ENCODE measurements around the gene SASH1.

Gene SASH1

GRCh38 chr6:148406579-148407371 is 64.1 kb downstream of the SASH1 start:
- no peak for DNase-seq

- DNase-seq: no peak
Measured at GRCh38 chr6:148407372-148407771, 64.7 kb downstream of the SASH1 start.

DNA sequence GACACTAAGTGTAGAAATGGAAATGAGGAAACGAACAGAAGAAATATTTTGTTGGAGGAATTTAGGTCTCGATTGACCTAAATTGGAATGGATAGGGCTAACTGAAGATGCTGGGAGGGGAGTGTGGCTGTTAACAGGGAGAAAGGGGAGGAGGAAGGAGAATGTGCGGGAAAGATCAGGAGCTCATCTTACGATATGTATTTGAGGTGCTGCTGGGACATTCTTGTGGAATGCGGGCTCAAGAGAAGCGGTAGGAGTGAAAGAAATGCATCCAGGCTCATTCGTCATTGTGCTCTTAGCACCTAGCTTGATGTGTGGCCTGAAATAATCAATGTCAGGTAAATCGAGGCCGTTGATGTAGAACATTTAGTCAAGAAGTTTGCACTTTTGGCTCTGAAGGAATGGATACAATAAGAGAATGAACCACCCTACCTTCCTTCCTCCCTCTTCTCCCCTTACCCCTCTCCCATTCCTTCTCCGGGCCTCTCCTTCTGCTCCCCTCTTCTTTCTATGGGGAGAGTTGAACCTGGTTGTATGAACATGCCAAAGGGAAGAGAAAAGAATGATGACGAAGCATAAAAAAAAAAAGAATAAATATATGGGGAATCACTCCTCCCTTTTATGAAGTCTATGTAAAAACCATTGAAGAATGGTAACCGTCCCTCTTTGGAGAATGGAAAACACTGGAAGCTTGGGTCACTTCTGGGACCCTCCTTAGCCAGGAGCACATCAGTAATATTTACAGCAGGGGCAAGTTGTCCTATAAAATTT is 70.9 kb downstream of the SASH1 start:
- no peak for DNase-seq

DNA sequence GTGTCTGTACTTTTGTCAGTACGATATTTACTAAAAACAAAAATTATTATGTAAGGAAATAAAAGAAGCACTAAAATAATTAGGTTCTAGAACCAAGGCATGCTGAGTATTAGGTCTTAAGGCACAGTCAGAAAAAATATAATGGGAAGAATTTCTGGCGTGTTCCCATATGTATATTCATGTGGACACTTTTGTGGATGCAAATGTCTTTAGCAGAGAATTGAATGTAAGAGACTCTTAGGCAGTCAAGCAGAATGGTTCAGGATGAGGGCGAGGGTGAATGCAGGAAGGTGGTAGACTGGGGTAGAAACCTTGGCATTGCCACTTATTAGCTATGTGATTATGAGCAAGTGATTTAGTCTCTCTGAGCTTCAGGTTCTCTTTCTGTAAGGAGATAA is 71.5 kb downstream of the SASH1 start:
- DNase-seq: no peak

DNA sequence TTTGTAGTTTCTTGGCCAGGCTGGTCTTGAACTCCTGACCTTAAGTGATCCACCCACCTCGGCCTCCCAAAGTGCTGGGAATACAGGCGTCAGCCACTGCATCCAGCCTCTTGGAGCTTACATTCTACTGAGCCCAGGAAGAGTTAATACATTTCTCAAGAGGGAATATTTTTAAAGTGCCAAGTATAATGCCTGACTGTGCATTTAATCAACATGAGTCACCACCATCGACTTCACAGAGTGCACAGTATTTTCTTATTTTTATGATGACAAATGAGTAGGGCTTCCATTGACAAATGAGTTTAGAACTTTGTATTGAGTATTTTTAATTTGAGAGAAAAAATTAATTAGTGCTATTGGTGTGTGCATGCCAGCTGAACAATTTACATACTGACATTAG is 72.2 kb downstream of the SASH1 start:
- DNase-seq: no peak

DNA sequence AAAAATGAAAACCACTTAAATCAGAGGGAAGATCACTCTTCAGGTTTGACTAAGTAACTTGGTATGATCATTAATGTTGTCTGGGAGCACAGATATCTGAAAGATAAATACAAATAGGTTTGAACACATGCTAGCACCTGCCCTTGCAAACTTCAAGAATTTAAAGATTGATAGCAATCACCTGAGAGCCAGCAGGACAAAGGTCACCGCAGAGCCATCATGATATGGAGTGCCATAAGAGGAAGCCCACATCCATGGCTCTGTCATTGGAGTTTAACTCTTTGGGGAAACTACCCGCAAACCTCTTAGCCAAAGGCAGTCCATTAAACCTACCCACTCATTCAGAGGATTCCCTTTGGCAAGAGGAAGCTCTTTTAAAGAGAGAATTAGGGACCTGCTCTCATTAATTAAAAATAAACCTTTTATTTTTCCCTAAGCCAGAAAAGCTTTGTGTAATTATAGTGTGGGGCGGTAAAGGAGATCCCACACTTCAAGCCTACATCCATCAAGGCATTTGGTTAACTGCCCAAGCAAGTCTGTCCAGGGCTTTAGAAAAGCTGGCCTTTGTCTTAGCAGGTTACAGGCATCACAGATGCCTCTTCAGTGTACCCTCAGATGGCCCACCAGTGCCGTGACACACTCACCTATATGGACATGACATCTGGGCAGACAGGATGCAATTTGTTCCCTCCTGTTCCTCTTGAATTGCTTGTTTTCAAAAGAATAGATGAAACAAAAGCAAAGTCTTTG is 73.0 kb downstream of the SASH1 start:
- no peak for DNase-seq

GRCh38 chr6:148416330-148416965 is 73.8 kb downstream of the SASH1 start:
- DNase-seq: no peak

GRCh38 chr6:148417045-148417444 is 74.4 kb downstream of the SASH1 start:
- no peak for DNase-seq

GRCh38 chr6:148419430-148419829 is 76.8 kb downstream of the SASH1 start:
- no peak for DNase-seq

DNA sequence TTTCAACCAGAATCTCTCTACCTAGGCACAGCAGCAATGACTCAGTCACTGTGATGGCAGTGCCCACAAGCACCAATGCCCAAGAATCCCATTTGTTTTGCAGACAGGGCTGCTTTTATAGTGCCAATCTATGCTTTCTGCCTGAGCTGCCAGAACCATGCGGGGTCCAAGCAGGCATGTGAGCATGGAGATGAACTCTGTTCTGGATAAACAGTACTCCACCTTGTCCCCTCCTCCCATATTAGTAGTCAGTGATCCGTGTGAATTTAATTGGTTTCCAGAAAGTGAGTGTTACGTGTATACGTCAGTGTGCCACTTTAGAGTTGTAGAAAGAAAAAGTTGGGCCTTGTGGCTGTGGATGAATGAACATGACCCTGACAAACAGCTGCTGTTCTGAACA is 79.4 kb downstream of the SASH1 start:
- no peak for DNase-seq

DNA sequence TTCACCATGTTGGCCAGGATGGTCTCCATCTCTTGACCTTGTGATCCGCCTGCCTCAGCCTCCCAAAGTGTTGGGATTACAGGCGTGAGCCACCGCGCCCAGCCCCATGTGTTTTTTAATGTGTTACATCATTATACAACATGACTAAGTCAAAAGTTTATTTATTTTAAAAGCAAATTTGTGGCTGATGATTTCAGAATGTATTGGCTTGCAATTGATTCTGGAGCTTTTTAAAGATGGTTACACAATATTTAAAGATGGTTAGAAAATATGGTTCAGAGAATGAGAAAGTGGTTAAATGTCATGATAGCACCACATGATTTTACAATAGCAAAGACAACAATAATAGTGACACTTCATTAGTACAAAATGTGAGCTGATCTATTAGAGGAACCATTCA is 80.5 kb downstream of the SASH1 start:
- DNase-seq: no peak

- DNase-seq: no peak
Measured at GRCh38 chr6:148423601-148424270, 81.1 kb downstream of the SASH1 start.

GRCh38 chr6:148425443-148425842 is 82.8 kb downstream of the SASH1 start:
- no peak for DNase-seq

DNA sequence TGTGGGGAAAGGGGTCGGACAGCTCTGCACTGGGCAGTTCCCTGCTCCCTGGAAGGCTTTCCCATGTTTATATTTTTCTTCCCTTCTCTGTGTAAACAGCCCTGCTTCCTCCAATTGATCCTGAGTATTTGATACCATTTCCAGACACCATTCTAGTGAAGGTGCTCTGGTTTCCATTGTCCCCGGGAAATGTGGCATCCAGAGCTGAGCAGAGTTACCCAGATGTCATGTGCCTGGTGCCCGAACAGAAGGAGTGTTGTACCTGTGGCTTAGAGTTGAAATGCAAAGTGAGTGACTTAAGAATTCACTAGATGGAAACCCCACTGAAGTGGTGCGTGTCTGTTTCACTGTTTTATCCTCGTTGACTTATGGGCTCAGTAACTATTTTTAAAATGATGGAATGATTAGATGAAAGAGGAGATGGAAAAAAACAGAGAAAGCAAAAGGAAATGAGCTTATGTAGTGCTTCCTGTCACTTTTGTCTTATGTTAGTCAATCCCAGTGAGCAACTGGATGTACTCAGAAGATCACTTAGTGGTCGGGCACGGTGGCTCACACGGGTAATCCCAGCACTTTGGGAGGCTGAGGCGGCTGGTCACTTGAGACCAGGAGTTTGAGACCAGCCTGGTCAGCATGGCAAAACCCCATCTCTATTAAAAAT is 83.8 kb downstream of the SASH1 start:
- no peak for DNase-seq

GRCh38 chr6:148427333-148427732 is 84.7 kb downstream of the SASH1 start:
- no peak for DNase-seq

DNA sequence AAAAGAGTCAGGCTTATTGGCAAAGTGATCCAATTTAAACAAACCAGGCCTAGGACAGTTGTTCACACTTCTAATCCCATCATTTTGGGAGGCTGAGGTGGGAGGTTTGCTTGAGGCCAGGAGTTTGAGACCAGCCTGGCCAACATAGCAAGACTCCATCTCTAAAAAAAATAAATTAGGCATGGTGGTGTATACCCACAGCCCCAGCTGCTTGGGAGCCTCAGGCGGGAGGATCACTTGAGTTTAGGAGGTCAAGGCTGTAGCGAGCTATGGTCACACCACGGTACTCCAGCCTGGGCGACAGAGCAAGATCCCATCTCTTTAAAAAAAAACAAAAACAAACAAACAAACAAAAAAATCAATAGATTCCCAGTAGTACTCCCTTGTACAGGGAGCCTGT is 86.8 kb downstream of the SASH1 start:
- DNase-seq: no peak

GRCh38 chr6:148430897-148431296 is 88.3 kb downstream of the SASH1 start:
- no peak for DNase-seq

- no peak for DNase-seq
Measured at GRCh38 chr6:148431413-148431812, 88.8 kb downstream of the SASH1 start.

GRCh38 chr6:148431840-148432239 is 89.2 kb downstream of the SASH1 start:
- no peak for DNase-seq

DNA sequence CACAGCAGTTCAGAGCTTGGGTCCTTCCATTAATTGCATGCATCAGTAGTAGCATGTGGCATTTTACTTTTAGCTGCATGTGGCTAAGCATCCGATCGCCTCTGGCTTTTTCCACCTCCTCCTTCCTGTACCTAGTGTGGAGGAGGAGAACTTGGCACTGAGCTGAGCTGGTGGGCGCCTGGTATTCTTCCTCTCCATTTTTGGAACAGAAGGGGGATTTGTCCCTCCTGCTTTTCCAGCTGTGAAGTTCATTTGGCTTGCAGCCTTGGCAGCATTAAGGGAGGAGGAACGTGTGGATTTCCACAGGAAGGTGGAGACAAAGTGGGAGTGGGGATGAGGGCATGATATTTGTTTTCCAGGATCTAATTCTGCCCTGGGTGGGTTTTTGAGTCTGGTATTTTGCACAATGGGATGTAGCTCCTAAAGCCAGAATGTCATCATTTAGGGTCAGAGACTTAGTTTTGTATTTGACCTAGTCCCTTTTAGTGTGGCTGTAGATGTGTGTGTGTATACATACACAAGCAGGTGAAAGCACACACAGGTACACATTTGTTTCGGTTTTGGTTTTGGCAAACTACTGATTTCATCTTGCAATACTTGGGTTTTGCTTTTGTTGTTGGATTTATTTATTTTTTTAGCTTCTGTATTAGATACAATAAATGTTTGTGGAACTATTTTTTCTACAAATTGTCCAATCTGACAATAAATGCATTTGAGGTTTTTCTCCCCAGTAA is 90.0 kb downstream of the SASH1 start:
- no peak for DNase-seq

- no peak for DNase-seq
Measured at GRCh38 chr6:148435386-148435785, 92.7 kb downstream of the SASH1 start.
